ENCODE data around the gene AFF2.

Gene AFF2

DNA sequence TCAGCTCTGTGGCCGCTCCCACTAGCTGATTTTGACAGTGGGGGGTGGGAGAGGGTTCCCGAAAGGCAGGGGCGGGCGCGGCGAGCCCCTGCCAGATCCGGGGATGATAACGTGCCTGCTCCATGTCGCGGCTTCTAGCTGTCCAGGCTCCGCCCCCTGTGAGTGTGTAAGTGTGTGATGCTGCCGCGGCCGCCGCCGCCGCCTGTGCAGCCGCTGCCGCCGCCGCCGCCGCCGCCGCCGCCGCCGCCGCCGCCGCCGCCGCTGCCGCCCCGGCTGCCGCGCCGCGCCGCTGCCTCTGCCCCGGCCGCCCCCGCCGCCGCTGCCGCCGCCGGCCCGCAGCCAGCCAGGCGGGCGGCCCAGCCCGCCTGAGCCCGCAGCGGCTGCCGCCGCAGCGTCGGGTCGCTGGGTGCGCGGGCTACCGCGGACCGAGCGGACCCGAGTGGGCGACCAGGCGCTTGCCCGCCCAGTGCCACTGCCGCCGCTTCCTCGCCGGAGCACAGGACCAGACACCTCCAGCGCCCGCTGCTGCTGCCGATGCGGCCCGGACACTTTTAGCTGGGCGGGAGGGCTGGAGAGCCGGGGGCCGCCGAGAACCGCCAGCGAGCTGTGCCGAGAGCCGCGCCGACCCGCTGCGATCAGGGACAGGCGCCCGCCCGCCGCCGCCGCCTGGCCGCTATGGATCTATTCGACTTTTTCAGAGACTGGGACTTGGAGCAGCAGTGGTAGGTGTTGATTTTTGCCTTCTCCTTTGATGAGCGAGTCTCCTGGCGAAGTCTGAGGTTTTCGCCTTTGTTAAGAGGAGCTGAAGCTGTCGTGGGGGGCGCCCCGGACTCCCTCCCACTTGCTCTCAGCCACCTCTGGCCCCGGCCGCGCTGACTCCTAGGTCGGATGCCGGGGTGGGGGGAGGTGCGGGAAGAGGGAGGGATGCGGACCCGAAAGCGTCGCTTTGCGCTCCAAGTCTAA is at the start of gene AFF2:
TSS of gene AFF2 (plus strand) at position 195 of the 963 bp plus-strand sequence. CDS start at position 676, 481 bp downstream.
- peak; percentile 51 to 54 for DNase-seq

- DNase-seq = no peak
These were observed 43.1 kb upstream of the AFF2 start for GRCh38 chrX:148457279-148457678.

DNA sequence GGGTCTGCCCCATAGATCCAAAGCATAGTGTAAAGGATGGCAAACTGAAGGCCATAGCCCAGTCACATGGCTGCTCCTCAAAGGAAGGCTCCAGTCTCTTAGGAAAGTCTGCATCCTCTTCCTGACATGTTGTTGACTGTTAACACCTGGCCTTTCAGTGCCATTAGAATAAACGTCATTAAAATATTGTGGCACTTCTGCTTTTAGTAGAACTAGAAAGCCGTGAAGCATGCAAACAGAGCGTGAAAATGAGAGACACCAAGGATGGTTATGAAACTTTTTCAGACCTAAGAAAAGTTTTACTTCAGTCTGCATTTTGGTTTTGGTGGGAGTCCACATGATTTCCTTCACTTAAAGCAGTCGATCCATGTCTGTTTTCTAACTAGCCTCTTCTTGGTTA is 41.1 kb upstream of the AFF2 start:
- DNase-seq = no peak

GRCh38 chrX:148466292-148466691 is 34.1 kb upstream of the AFF2 start:
- DNase-seq = no peak

- no peak for DNase-seq
These were observed 30.1 kb upstream of the AFF2 start for GRCh38 chrX:148470324-148470723.

- DNase-seq = no peak
These were observed 26.4 kb upstream of the AFF2 start for GRCh38 chrX:148474030-148474429.

DNA sequence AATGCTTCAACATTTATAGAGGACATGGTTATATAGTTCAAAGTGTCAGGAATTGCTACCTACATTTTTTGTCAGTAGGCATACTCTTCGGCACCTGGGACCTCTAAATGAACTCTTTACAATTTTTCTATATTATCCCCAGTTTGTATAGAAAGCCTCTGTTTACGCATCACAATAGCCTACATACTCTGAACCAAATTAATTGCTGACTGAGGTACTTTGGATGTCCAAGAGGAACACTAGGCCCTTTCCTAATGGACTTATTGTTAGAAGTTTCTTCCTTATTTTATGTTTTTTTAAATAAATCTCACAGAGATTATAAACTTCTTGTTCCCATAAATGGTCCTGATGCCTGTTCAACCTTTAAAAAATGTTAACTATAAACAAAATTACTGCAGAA is 8.4 kb upstream of the AFF2 start:
- DNase-seq = no peak

GRCh38 chrX:148495176-148495575 is 5.2 kb upstream of the AFF2 start:
- no peak for DNase-seq

DNA sequence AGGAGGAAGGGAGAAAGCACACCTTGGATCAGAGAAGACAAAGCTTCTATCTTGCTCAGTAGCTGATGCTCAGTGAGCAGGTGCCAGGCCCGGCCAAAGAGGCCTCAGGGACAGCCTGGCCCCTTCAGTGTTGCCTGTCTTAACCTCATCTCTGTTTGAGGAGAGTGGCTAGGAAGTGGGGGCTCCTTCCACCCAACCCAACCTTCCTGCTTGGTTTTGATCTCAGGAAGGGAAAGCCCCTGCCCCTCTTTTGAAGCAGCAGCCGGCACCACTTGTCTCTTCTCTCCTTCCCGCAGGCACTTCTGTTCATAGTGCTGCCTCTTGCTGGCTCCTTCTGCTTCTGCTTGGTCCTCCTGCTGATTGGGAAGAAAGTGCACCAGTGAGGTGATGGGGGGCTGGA is 2.4 kb upstream of the AFF2 start:
- DNase-seq = no peak

- DNase-seq = no peak
These were observed 587 bp upstream of the AFF2 start for GRCh38 chrX:148499638-148500422.

- no peak for DNase-seq
These were observed 1.1 kb downstream of the AFF2 start for GRCh38 chrX:148501386-148502066.

- no peak for DNase-seq
These were observed 4.1 kb downstream of the AFF2 start for GRCh38 chrX:148504506-148504905.

GRCh38 chrX:148507418-148507817 is 7.0 kb downstream of the AFF2 start:
- DNase-seq = no peak

- DNase-seq = no peak
These were observed 12.0 kb downstream of the AFF2 start for GRCh38 chrX:148512453-148512852.

GRCh38 chrX:148513661-148514060 is 13.2 kb downstream of the AFF2 start:
- no peak for DNase-seq

DNA sequence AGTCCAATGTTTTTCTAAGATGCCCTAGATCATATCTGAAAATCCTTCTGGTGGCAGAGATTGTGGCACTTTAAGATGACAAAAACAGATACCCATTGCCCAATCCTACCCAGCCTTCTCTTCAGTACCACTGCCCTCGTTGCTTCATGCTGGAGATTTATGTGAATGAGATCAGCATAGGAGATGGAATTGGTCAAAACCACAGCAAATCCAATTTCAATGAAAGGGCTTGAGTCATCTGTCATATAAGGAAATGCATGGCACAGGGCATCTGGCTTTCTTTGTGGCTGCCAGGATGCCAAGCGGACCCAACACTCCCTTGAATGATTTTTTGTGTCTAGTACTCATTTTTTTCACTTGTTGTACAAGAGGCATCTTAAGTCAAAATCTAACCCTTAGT is 16.8 kb downstream of the AFF2 start:
- no peak for DNase-seq

DNA sequence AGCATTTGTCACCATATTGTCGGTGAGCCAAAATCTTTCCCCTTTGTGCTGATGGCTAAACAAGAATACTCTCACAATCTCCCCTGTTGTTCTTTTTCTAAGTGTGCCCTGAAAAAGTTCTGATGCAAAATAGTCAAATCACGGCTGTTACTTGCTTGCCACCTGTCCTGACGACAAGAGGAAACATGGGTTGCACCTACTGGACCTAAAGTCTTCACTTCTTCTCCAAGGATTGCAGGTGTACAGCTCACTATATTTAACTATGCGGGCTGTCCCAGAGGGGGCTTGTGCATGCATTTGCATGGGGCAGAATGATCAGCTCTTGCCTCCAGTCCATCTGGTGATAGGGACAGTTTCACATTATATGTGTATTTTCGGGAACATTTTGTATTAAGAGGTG is 21.6 kb downstream of the AFF2 start:
- no peak for DNase-seq

DNA sequence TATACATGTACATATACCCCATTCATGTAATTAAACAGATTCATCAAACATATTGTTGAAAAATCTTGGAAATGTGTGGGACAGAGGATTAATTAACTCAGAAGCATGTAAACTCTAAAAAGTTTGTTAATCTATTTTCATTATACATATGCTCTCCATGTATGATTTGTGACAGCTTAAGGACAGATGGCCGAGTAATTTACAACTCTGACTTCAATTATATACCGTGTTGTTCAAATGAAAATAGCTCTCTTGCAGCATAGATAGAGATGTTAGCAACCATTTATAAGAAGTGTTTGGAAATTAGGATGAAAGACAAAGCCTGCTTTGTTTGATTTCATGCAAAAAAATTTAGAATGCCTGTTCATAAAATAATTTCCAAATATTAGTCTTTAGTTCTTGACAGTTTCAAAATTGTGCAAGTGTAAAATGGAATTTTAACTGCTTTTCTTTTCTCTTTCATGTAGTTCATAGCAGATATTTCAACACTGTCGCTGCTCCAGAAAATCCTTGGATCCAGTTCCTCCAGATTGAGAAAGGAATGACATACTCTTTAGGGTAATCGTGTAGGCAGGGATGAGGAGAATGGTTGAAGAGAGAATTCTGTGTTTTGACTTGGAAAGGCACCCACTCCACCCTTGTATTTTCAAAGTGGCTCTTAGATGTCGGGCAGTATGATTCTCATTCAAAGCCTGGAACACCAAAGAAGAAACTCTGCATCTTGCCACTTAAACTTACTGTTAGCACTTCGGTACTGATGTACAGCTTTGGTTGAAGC is 23.1 kb downstream of the AFF2 start:
- DNase-seq = no peak

GRCh38 chrX:148530464-148531077 is 30.2 kb downstream of the AFF2 start:
- DNase-seq = peak in 1 of 2 donors; percentile 1

GRCh38 chrX:148534291-148534690 is 33.9 kb downstream of the AFF2 start:
- DNase-seq = no peak

- no peak for DNase-seq
These were observed 35.2 kb downstream of the AFF2 start for GRCh38 chrX:148535639-148536038.

DNA sequence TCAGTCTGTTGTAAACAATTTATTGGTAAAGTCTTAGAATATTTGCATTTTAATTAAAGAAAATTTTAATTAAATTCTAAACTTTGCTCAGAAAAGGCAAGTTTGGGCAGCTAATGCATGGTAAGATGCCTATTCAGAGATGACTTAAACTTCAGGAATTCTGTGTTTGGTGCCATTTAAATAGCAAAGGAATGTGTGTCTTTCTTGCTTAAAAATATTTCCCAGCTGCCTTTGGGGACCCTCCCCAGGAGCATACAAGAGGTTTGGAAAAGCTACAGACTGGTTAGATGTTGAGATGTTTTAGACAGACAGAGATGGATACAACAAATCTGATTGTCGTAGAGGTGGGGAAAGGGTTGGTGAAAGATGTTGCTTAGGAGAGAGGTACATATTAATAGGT is 36.5 kb downstream of the AFF2 start:
- no peak for DNase-seq
